DMS 273 (cell line): Measurements from ENCODE around the gene LACTBL1.
"Not testable (repeated sequence)": the region's sequence is repeated elsewhere in the genome, so short reads cannot be mapped to it uniquely, and the experiment has no call there.

Experiments used
- DNase-seq: peaks from one replicate; lab custom pipeline; 2025; ENCODE audit not compliant: unreplicated experiment; lab: John Stamatoyannopoulos, UW

LACTBL1 gene, protein sequence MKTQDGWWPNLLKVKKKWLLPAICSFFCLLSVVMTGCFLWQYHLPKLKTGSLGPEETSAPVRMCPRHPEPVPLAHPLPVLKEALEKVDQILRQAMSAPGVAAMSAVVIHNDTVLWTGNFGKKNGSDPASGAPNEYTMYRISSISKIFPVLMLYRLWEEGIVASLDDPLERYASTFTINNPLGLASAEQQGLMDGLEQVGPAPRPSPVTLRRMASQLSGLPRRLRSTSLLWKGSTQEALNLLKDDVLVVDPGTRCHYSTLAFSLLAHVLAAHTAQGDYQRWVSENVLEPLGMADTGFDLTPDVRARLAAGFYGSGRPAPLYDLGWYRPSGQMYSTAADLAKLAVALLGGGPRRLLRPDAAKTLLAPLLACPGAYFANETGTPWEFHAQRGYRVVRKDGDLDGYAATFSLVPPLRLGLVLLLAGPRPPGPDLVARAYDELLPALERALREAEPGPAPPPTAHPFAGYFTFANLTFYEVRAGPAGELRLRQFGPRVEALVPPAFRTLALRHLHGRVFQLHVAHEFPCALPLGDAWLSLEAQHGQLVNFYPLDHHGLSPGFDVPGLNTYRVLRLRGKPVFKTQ

DNA sequence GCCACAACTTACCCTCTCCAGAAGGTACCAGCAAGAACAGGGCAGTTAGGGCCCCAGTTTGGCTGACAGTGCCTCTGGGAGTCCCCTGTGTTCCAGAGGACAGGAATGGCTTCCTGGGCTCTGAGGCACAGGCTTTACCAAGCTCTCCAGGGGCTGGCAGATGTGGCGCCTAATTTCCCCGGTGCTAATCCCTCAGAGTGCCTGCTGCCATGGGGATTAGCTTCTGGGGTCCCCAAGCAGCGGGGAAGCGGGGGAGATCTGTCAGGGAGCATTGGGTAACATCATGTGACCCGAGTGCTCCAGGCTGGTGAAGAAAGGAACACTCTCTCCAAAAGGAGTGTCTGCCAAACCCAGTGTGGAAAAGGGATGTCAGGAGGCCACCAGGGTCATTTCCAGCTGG lies at the start of gene LACTBL1:
LACTBL1 (minus strand) TSS at position 107 of the 400 bp plus-strand sequence. CDS start 550 bp downstream, outside the sequence.
- peak; percentile 36 for DNase-seq

DNA sequence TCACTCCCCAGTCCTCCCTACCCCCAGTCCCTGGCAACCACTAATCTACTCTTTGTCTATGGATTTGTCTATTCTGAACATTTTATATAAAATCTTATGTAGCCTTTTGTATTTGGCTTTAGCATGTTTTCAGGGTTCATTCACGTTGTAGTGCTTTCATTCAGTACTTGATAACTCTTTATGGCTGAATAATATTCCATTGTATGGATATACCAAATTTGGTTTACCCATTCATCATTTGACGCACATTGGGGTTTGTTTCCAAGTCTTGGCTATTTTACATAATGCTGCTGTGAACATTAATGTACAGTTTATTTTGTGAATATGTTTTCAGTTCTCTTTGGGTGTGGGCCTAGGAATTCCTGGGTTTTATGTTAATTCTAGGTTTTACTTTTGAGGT lies 49.2 kb upstream of the LACTBL1 start:
- no peak for DNase-seq

DNA sequence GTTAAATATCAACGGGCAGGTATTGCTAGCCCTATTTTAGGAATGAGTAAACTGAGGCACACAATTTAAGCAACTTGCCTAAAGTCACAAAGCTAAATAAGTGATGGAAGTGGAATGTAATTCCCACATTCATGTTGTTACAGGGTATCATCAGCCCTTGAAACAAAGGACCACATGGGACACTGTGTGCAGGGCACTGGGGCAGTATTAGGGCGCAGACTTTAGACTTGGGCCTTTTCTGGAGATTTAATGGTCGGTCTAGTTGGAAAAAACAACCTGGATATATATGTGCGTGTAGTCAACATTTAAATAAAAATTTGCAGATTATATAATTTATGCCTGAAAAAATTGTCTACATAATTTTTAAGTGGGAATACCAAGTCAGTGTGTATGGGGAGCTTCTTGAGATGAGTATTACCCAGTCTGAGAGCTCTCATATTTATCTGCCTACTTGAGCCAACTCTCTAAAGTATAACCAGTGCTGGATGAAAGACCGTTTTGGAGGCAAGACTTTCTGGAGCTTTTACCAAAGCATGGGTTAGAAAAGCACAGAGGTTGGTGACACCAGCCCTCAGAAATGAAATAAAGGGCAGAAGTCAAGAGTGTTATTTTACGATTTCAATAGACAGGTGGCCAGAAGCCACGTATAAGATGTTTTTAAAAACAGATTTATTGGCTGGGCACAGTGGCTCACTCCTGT lies 48.2 kb upstream of the LACTBL1 start:
- peak; percentile 50 for DNase-seq

DNA sequence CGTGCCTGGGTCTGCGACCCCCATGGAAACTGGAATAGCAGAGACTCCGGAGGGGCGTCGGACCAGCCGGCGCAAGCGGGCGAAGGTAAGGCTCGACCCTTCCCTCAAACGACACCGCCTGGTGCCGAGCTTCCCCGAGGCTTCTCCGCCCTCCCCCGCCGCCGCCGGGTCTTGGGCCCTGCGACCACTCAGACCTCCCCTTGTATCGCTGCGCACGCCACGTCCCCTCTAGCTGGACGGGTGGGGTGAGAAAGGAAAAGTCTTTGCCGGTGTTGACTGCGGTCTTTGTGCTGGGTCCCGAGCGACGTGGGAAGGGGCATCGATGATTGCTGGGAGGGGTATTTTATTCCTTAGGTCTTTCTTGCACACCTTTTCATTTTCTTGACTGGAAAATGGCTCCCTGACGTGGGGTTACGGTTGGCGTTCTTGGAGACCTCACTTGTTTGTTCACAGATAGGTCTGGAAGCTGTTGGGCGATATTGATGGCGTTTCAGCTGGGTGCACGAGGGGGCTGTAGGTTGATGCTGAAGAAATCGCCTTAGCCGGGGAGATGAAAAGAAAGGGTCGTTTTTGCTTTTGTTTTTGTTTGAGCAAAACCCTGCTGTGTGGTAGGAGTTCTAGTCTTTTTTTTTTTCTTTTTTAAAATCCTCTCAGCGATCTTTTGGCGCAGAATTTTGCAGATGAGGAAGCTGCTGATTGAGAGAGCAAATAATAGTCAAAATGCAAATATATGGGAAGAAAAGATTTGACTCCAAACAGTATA lies 47.4 kb upstream of the LACTBL1 start:
- DNase-seq, result peak; percentile 73

DNA sequence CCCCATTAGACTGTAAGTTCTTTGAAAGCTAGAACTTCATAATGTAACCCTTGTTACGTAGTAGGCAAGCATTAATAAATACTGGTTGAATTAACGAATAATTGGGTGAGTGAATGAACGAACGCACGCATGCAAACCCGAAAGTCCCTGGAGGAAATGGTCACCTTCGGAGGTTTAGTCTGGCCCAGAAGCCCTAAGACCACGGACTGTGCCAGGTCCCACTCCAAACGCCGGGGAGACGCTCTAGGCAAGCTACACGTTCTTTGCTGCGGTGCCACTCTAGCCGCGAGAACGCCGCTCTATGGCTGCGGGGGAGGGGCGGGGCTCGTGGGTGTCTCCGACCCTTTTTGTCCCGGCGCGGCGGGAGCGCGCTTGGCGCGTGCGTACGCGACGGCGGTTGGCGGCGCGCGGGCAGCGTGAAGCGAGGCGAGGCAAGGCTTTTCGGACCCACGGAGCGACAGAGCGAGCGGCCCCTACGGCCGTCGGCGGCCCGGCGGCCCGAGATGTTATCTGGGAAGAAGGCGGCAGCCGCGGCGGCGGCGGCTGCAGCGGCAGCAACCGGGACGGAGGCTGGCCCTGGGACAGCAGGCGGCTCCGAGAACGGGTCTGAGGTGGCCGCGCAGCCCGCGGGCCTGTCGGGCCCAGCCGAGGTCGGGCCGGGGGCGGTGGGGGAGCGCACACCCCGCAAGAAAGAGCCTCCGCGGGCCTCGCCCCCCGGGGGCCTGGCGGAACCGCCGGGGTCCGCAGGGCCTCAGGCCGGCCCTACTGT lies 46.6 kb upstream of the LACTBL1 start, which contains the start of gene KDM1A:
KDM1A (plus strand) TSS at position 375 of the 769 bp plus-strand sequence; CDS start at position 504, 129 bp downstream.
- peak; percentile 99 for DNase-seq

DNA sequence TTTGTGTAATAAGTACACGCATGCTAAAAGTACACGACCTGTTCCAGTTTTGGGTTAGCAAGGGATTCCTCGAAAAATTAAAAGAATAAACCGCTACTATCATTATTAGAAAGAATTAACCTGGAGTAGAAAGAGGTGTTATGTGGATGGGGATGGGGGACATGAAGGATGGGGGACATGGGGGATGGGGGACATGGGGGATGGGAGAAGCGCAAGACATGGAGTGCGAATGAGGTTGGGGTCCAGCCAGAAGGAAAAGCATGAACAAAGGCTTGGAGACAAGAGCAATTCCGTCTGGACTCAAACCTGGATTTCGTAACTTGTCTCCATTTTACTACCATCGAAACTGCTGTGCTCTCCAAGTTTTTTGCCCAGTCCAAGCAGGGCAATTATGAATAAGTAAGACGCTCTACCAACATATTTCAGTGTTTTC lies 46.0 kb upstream of the LACTBL1 start:
- peak; percentile 68 for DNase-seq

DNA sequence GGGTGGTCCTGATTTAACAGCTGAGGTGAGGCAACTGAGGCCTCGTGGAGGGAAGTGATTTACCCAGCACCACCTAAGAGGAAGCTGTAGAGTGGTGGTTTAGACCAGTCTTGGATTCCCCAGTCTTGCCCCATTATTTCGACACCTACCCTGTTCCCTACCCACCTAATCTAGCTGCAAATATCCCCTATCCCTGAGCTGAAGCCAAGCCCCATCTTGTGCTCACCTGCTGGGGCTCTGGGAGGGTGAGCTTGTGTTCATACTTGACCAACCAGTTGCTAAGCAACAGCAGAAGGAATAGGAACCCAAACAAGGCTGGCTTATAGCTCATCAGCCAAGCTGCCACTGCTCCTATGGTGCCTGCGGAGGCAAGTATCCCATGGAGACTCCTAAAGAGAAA lies 41.0 kb upstream of the LACTBL1 start:
- peak; percentile 88 for DNase-seq

DNA sequence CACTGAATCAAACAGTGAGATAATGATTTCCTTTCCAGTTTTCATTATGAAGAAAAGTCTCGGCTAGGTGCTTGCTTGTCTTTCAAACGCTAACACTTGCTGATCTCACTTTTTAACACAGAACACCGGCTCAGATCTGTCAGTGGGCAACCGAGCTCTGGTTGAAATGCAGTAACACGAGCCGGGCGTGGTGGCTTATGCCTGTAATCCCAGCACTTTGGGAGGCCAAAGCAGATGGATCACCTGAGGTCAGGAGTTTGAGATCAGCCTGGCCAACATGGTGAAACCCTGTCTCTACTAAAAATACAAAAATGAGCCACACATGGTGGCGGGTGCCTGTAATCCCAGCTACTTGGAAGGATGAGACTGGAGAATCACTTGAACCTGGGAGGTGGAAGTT lies 37.4 kb upstream of the LACTBL1 start:
- DNase-seq, result not testable (repeated sequence)

DNA sequence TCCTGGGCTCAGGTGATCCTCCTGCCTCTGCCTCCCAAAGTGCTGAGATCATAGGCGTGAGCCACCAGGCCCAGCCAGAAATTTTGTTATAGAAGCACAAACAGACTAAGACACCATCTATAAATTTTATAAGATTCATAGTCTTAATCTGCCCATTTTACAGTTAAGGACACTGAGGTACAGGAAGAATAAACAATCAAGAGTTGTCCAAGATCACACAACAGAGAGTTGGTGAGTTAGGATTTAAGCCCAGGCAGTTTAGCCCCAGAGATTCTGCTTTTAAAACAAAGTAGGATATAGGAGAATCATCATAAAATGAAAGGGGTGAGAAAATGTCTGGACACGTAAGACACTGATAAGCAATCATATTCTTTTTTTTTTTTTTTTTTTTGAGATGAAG lies 36.2 kb upstream of the LACTBL1 start:
- DNase-seq, result no peak

DNA sequence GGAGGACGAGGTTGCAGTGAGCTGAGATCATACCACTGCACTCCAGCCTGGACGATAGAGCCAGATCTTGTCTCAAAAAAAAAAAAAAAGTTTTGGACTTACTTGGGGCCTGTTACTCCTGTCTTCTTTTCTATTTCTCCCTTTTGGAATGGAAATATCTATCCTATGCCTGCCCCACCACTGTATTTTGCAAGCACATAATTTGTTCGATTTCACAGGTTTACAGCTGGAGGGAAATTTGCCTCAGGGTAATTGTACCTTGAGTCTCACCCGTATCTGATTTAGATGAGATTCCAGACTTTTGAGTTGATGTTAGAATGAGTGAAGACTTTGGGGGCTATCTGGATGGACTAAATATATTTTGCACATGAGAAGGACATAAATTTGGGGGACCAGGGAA lies 34.4 kb upstream of the LACTBL1 start:
- no peak for DNase-seq

DNA sequence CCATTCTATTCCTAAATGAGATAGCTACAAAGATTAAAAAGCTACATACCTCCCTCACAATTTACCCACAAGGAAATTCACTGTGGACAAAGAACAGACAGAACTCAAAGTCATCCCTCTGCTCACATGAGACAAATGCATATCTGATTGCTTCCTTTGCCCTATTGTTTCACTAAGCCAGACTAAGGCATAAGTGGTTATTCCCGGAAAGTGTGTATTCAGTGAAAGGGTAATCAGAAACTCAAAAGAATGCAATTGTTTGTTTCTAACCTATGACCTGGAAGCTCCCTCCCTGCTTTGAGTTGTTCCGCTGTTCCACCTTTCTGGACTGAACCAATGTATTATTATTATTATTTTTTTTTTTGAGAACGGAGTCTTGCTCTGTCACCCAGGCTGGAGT lies 32.1 kb upstream of the LACTBL1 start:
- not testable (repeated sequence) for DNase-seq

DNA sequence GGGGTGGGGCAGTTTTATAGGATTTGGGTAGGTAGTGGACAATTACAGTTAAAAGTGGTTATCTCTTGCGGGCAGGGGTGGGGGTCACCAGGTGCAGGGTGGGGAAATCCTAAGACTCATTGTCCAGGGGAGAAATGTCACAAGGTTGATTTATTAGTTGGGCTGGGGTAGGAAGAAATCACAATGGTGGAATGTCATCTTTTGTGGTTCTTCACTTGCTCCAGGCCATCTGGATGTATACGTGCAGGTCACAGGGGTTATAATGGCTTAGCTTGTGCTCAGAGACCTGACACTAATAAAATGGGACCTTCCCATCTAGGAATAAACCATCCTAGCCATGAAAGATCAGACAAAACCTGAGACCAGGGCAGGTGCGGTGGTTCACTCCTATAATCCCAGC lies 31.4 kb upstream of the LACTBL1 start:
- DNase-seq, result no peak

DNA sequence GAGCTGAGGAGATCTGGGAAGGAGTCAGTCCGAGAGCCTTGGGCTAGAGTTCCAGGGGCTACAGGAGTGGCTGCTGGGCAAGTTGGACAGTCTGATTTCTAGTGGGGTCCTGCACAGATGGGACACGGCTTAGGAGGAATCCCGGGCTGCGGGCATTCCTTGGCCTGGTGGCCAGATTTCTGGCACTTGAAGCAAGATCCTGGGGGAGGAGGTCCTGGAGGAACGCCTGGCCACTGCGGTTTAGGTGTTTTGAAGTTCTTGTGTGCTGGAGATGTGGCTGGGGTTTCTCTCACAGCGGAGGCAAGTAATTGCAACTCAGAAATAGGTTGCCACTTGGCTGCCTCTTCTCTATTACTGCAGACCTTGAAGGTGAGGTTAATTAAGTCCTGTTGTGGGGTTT lies 29.6 kb upstream of the LACTBL1 start:
- DNase-seq, result not testable (repeated sequence)

DNA sequence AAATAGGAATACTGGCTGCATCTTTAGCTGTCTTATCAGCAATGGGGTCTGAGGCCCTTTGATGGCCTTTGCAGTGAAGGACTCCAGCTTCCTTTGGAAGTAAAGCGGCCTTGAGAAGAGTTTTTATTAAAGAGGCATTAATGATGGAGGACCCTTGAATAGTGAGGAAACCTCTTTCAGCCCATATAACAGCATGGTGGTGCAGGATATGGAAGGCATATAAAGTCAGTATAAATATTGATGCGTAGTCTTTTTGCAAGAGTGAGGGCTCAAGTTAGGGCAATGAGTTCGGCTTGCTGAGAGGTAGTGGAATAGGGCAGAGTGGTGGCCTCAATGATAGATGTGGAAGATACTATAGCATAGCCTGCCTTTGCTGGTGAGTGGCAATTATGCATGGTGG lies 27.5 kb upstream of the LACTBL1 start:
- DNase-seq, result not testable (repeated sequence)

DNA sequence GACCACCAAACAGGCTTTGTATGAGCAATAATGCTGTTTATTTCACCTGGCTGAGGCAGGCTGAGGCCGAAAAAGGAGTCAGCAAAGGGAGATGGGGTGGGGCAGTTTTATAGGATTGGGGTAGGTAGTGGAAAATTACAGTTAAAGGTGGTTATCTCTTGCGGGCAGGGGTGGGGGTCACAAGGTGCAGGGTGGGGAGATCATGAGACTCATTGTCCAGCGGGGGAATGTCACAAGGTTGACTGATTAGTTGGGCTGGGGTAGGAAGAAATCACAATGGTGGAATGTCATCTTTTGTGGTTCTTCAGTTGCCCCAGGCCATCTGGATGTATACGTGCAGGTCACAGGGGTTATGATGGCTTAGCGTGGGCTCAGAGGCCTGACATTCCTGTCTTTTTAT lies 24.9 kb upstream of the LACTBL1 start:
- not testable (repeated sequence) for DNase-seq

DNA sequence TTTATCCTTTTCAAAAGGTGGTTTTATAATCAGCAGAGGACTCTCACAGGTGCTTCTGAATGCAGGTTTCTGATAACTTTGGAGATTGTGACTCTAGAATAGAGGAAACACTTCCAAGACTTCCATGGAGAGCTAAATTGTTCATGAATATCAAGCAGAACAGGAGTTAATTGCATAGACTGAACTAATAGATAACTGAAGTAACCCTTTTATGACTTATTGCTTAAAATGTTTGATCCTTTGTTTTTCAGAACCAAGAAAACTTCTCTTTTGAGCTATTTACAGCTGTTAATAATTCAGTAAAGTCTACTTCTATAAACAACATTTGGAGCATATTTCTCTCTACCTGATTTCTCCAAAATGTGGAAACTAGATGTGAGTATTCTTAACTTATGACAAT lies 23.1 kb upstream of the LACTBL1 start:
- no peak for DNase-seq

DNA sequence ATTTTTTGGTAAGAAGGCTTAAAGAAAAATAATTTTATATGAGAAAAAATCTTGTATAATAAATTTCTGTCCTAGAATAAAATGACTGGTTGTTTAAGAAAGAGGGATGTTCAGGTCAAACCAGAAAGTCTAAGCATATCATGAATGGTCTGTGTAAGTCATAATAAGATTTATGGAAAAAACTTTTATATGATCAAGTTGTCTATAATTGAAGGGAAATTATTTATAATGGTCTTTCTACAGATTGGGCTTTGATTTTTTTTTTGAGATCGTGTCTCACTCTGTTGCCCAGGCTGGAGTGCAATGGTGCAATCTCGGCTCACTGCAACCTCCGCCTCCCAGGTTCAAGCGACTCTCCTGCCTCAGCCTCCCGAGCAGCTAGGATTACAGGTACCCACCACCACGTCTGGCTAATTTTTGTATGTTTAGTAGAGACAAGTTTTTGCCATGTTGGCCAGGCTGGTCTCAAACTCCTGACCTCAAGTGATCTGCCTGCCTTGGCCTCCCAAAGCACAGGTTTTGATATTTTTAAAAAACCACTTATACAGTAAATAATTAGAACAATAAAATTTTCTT lies 20.6 kb upstream of the LACTBL1 start:
- DNase-seq, result peak; percentile 60

DNA sequence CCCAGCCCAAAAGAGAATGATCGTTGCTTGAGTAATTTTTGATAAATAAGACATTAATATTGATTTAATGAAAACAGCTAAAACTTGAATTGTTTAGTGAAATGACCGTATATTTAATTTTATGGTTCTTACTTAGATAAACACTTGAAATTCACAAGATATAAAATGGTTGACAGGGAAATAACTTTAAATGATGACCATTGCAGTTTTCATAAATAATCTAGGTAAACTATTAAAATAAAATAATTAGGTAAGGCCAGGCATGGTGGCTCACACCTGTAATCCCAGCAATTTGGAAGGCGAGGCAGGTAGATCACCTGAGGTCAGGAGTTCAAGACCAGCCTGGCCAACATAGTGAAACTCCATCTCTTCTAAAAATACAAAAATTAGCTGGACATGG lies 19.7 kb upstream of the LACTBL1 start:
- DNase-seq, result not testable (repeated sequence)

DNA sequence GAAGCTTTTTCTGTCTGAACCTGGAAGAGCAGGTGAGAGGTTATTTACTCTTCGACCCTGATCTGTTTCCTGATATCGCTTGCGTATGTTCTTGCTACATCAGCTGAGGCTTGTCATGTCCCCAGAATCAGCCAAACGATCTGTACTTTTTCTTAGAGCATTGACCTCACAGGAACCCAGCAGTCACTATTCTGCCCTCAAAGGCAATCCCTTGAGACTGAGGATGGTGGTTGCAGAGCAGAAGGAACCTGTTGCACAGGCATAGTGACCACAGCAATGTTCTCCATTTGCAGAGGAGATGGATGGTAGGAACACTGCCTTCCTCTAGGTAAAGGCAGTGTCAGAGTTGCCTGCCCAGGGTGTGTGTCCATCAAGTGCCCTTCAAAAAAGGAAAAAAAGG lies 11.3 kb upstream of the LACTBL1 start:
- DNase-seq, result no peak

DNA sequence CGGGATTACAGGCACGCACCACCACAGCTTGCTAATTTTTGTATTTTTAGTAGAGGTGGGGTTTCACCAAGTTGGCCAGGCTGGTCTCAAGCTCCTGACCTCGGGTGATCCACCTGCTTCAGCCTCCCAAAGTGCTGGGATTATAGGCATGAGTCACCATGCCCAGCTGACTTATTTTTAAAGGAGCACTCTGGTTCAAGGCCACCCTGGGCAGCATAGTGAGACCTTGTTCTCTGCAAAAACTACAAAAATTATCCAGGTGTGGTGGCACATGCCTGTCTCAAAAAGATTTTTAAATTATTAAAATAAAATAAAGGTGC lies 7.8 kb upstream of the LACTBL1 start:
- not testable (repeated sequence) for DNase-seq
